ENCODE data around the gene IHH. TPM values are rescaled to one million over a fixed set of nuclear protein-coding genes. Genes with fewer than 3 reads are reported as not detected.

IHH gene
- under 0.01 TPM in 1 of 2 replicates, not detected in the other for total RNA-seq

GRCh38 chr2:219060821-219061791, at the start of gene IHH:
Gene IHH, minus strand, starts transcription at chr2:219060921. Its CDS starts 454 bp downstream, at chr2:219060467.

GRCh38 chr2:219041252-219041651, 19.5 kb downstream of the IHH start, which contains the start of gene CFAP65:
Gene CFAP65, minus strand, starts transcription at chr2:219041516. Its CDS starts 2,468 bp downstream, at chr2:219039048.

Other genes starting within 250 kb of the IHH start
- gene PRKAG3, start 229.1 kb downstream of the IHH start, total RNA-seq, result 0.40 and 1.9 TPM in 2 replicates
- gene WNT6, start 201.1 kb downstream of the IHH start, total RNA-seq, result not detected in 2 replicates
- gene WNT10A, start 180.1 kb downstream of the IHH start, total RNA-seq, result not detected in 2 replicates
- gene CDK5R2, start 101.3 kb downstream of the IHH start, total RNA-seq, result not detected in 2 replicates
- not detected in 2 replicates for gene FEV, start 75.7 kb downstream of the IHH start, total RNA-seq
- not detected in 2 replicates for gene CRYBA2, start 67.5 kb downstream of the IHH start, total RNA-seq
- gene CFAP65, start 19.4 kb downstream of the IHH start, total RNA-seq, result not detected in 2 replicates
- 10.8 and 11.6 TPM in 2 replicates for gene NHEJ1, start 99.9 kb upstream of the IHH start, total RNA-seq
- 1.6 TPM in 2 replicates for gene SLC23A3, start 109.1 kb upstream of the IHH start, total RNA-seq
- gene CNPPD1, start 116.0 kb upstream of the IHH start, total RNA-seq, result 37.9 and 41.9 TPM in 2 replicates
- 64.1 and 72.9 TPM in 2 replicates for gene RETREG2, start 117.4 kb upstream of the IHH start, total RNA-seq
- gene ZFAND2B, start 145.9 kb upstream of the IHH start, total RNA-seq, result 30.0 and 37.5 TPM in 2 replicates
- gene ABCB6, start 158.0 kb upstream of the IHH start, total RNA-seq, result 21.6 and 28.3 TPM in 2 replicates
- 43.5 and 44.4 TPM in 2 replicates for gene ATG9A, start 168.7 kb upstream of the IHH start, total RNA-seq
- 17.6 and 20.6 TPM in 2 replicates for gene ANKZF1, start 168.9 kb upstream of the IHH start, total RNA-seq
- 15.3 and 20.3 TPM in 2 replicates for gene GLB1L, start 184.5 kb upstream of the IHH start, total RNA-seq
- 26.8 and 34.8 TPM in 2 replicates for gene STK16, start 184.6 kb upstream of the IHH start, total RNA-seq
- gene TUBA4B, start 192.3 kb upstream of the IHH start, total RNA-seq, result not detected in 2 replicates
- gene TUBA4A, start 193.0 kb upstream of the IHH start, total RNA-seq, result 19.1 and 30.1 TPM in 2 replicates
- 39.4 and 43.2 TPM in 2 replicates for gene DNAJB2, start 218.4 kb upstream of the IHH start, total RNA-seq
- gene PTPRN, start 248.5 kb upstream of the IHH start, total RNA-seq, result 0.25 and 0.40 TPM in 2 replicates